Measurements from ENCODE around the gene PHC2.
A peak's percentile ranks its signal among the peaks of the same experiment; 100 is the strongest.

PHC2 gene

GRCh38 chr1:33433509-33434362, 2.8 kb upstream of the PHC2 start (continued):
- peak; percentile 63; the same call in 1 of the 2 replicates for TF ChIP-seq ZNF692 (tag by site-specific recombination; IDR thresholded peaks at IDR 0.05)
- no peak for TF ChIP-seq ZNF560 (tag by site-specific recombination; IDR thresholded peaks at IDR 0.05; ENCODE audit: borderline replicate concordance)
- no peak for TF ChIP-seq ZBTB10 (tag by site-specific recombination; IDR thresholded peaks at IDR 0.05)
- TF ChIP-seq OVOL3 (tag by site-specific recombination; IDR thresholded peaks at IDR 0.05): no peak
- TF ChIP-seq ZNF324 (tag by site-specific recombination; IDR thresholded peaks at IDR 0.05): peak; percentile 92
- no peak for TF ChIP-seq ZNF645 (tag by site-specific recombination; IDR thresholded peaks at IDR 0.05)
- 0 out of 2 replicates have a peak, but pooled peaks have one; percentile 23 for TF ChIP-seq BCL6B (tag by site-specific recombination; IDR thresholded peaks at IDR 0.05)
- no peak for TF ChIP-seq ZNF426 (tag by site-specific recombination; IDR thresholded peaks at IDR 0.05)
- TF ChIP-seq ZNF639 (tag by site-specific recombination; IDR thresholded peaks at IDR 0.05): peak; percentile 63; the same call in 1 of the 2 replicates
- TF ChIP-seq ZNF843 (tag by site-specific recombination; IDR thresholded peaks at IDR 0.05): no peak
- TF ChIP-seq ZNF398 (tag by site-specific recombination; IDR thresholded peaks at IDR 0.05): peak; percentile 80
- no peak for TF ChIP-seq ZNF677 (tag by site-specific recombination; IDR thresholded peaks at IDR 0.05)
- no peak for TF ChIP-seq ZNF501 (tag by site-specific recombination; IDR thresholded peaks at IDR 0.05)
- 0 out of 2 replicates have a peak, but pooled peaks have one; percentile 43 for TF ChIP-seq INSM2 (tag by site-specific recombination; IDR thresholded peaks at IDR 0.05)
- peak; percentile 94 for TF ChIP-seq SP7 (tag by site-specific recombination; IDR thresholded peaks at IDR 0.05)
- peak; percentile 82 for TF ChIP-seq PRDM4 (tag by site-specific recombination; IDR thresholded peaks at IDR 0.05)
- peak; percentile 64 for TF ChIP-seq ZNF366 (tag by site-specific recombination; conservative IDR thresholded peaks at IDR 0.05)
- no peak for TF ChIP-seq ZNF24 (tag by site-specific recombination; IDR thresholded peaks at IDR 0.05)
- no peak for TF ChIP-seq ZNF768 (tag by site-specific recombination; IDR thresholded peaks at IDR 0.05)
- peak; percentile 42; the same call in 1 of the 2 replicates for TF ChIP-seq PRDM6 (tag by site-specific recombination; IDR thresholded peaks at IDR 0.05)
- TF ChIP-seq SALL2 (tag by site-specific recombination; IDR thresholded peaks at IDR 0.05; ENCODE audit: borderline replicate concordance): 0 out of 2 replicates have a peak, but pooled peaks have one; percentile 80
